Left hindlimb (tissue), 1 donor: ENCODE measurements around the gene YTHDC2.
"Not testable (repeated sequence)": the region's sequence is repeated elsewhere in the genome, so short reads cannot be mapped to it uniquely, and the experiment has no call there.

Source experiments
- DNase-seq: peaks from one replicate; pipeline ENCODE4 v3.0.0-alpha.2; 2018

Gene YTHDC2

GRCh38 chr5:113520899-113521298 is 7.4 kb downstream of the YTHDC2 start:
- no peak for DNase-seq

GRCh38 chr5:113523168-113523567 is 9.7 kb downstream of the YTHDC2 start:
- no peak for DNase-seq

- DNase-seq, result no peak
These were observed 11.4 kb downstream of the YTHDC2 start for GRCh38 chr5:113524927-113525326.

- DNase-seq, result no peak
These were observed 12.9 kb downstream of the YTHDC2 start for GRCh38 chr5:113526421-113526820.

GRCh38 chr5:113527746-113528145 is 14.3 kb downstream of the YTHDC2 start:
- DNase-seq, result no peak

GRCh38 chr5:113531481-113532159 is 18.1 kb downstream of the YTHDC2 start:
- no peak for DNase-seq

- DNase-seq, result no peak
These were observed 24.8 kb downstream of the YTHDC2 start for GRCh38 chr5:113538313-113538712.

- DNase-seq, result no peak
These were observed 33.2 kb downstream of the YTHDC2 start for GRCh38 chr5:113546703-113547183.

- DNase-seq, result no peak
These were observed 34.9 kb downstream of the YTHDC2 start for GRCh38 chr5:113548396-113548795.

- DNase-seq, result no peak
These were observed 38.6 kb downstream of the YTHDC2 start for GRCh38 chr5:113552137-113552536.

GRCh38 chr5:113552620-113553019 is 39.1 kb downstream of the YTHDC2 start:
- no peak for DNase-seq

GRCh38 chr5:113562828-113563400 is 49.4 kb downstream of the YTHDC2 start:
- DNase-seq, result no peak

GRCh38 chr5:113569396-113569795 is 55.9 kb downstream of the YTHDC2 start:
- DNase-seq, result no peak

GRCh38 chr5:113572716-113573115 is 59.2 kb downstream of the YTHDC2 start:
- no peak for DNase-seq

GRCh38 chr5:113574417-113574816 is 60.9 kb downstream of the YTHDC2 start:
- peak; percentile 29 for DNase-seq

- DNase-seq, result no peak
These were observed 61.6 kb downstream of the YTHDC2 start for GRCh38 chr5:113575074-113575473.

- no peak for DNase-seq
These were observed 64.6 kb downstream of the YTHDC2 start for GRCh38 chr5:113578091-113578490.

GRCh38 chr5:113581388-113581787 is 67.9 kb downstream of the YTHDC2 start:
- no peak for DNase-seq

- DNase-seq, result no peak
These were observed 84.7 kb downstream of the YTHDC2 start for GRCh38 chr5:113598150-113598549.

GRCh38 chr5:113598926-113599325 is 85.4 kb downstream of the YTHDC2 start:
- no peak for DNase-seq

- no peak for DNase-seq
These were observed 86.9 kb downstream of the YTHDC2 start for GRCh38 chr5:113600255-113600905.

GRCh38 chr5:113601423-113601822 is 87.9 kb downstream of the YTHDC2 start:
- no peak for DNase-seq

GRCh38 chr5:113603246-113603645 is 89.8 kb downstream of the YTHDC2 start:
- DNase-seq, result not testable (repeated sequence)
